HG03108 (cell line): Measurements from ENCODE around the gene AMOTL1.

Source experiments
- ATAC-seq: cut with Tn5 transposase; IDR thresholded peaks from one replicate; pipeline ENCODE4 v1.9.1; 2021; ENCODE audit warnings: moderate library complexity; ENCODE audit not compliant: unreplicated experiment

AMOTL1 gene

GRCh38 chr11:94853836-94854235 is 85.7 kb downstream of the AMOTL1 start:
- ATAC-seq = no peak

- ATAC-seq = no peak
These were observed 86.8 kb downstream of the AMOTL1 start for GRCh38 chr11:94854770-94855633.

GRCh38 chr11:94855666-94856065 is 87.5 kb downstream of the AMOTL1 start:
- no peak for ATAC-seq

GRCh38 chr11:94856443-94856842 is 88.3 kb downstream of the AMOTL1 start:
- no peak for ATAC-seq

- ATAC-seq = no peak
These were observed 89.2 kb downstream of the AMOTL1 start for GRCh38 chr11:94857337-94857736.

- no peak for ATAC-seq
These were observed 90.0 kb downstream of the AMOTL1 start for GRCh38 chr11:94858012-94858705.

- no peak for ATAC-seq
These were observed 92.2 kb downstream of the AMOTL1 start for GRCh38 chr11:94860333-94860732.

- ATAC-seq = no peak
These were observed 93.2 kb downstream of the AMOTL1 start for GRCh38 chr11:94861306-94861845.

GRCh38 chr11:94862926-94863880 is 95.0 kb downstream of the AMOTL1 start:
- ATAC-seq = no peak

GRCh38 chr11:94864506-94865045 is 96.4 kb downstream of the AMOTL1 start:
- ATAC-seq = no peak

- ATAC-seq = no peak
These were observed 98.2 kb downstream of the AMOTL1 start for GRCh38 chr11:94866231-94866822.

GRCh38 chr11:94866936-94867795 is 99.0 kb downstream of the AMOTL1 start:
- no peak for ATAC-seq

- ATAC-seq = no peak
These were observed 100.3 kb downstream of the AMOTL1 start for GRCh38 chr11:94868468-94868867.

GRCh38 chr11:94869186-94869585 is 101.0 kb downstream of the AMOTL1 start:
- no peak for ATAC-seq

- no peak for ATAC-seq
These were observed 102.3 kb downstream of the AMOTL1 start for GRCh38 chr11:94870422-94870821.

GRCh38 chr11:94871491-94872185 is 103.5 kb downstream of the AMOTL1 start:
- no peak for ATAC-seq

- no peak for ATAC-seq
These were observed 105.9 kb downstream of the AMOTL1 start for GRCh38 chr11:94873916-94874540.

GRCh38 chr11:94876222-94876621 is 108.1 kb downstream of the AMOTL1 start:
- no peak for ATAC-seq
